ENCODE results near the gene AGFG1. TPM values are rescaled to one million over a fixed set of nuclear protein-coding genes. Genes with fewer than 3 reads are reported as not detected.

The AGFG1 gene
- total RNA-seq, 2 donors from 2014 or later, result 10.2 to 16.1 TPM

- TF ChIP-seq CTCF (IDR thresholded peaks at IDR 0.05) (no peak), POLR2A (IDR thresholded peaks at IDR 0.05) (no peak)
- H3K36me3 ChIP-seq (replicated peaks in 1 of 2; ENCODE audit: insufficient read depth in 1 of 2, low read depth in 2 of 2), result no peaks in the 10 kb centered on the region
- H3K9me3 ChIP-seq, result no peaks in the 10 kb centered on the region
- no peak for ATAC-seq
- no peaks in the 10 kb centered on the region for H3K27me3 ChIP-seq
- peaks cover 39% of the 10 kb centered on the region for H3K4me1 ChIP-seq
- no peak for DNase-seq
- no peak overlapping the region for H3K4me3 ChIP-seq
- intact Hi-C loops (cut with DNase I), result no loop called here
- no peak overlapping the region for H3K27ac ChIP-seq
- 70 to 80% methylated on average over 7 of the region's 7 CpGs for WGBS, 2 donors
Observed at GRCh38 chr2:227471412-227471811, 544 bp upstream of the AGFG1 start.

GRCh38 chr2:227472265-227473121, 537 bp downstream of the AGFG1 start:
- DNase-seq, result peak; percentile 29 to 45 (median 36)
- WGBS, 2 donors, result 0% methylated on average over 12 to 96 of the region's 106 CpGs
- Histone ChIP-seq H3K27me3 (no peaks in the 10 kb centered on the region), H3K4me3 (peak overlapping the region; percentile 96 to 99), H3K27ac (peak overlapping the region; percentile 78 to 91 (median 84)), H3K4me1 (peaks cover 32% of the 10 kb centered on the region), H3K36me3 (replicated peaks in 1 of 2; ENCODE audit: insufficient read depth in 1 of 2, low read depth in 2 of 2) (no peaks in the 10 kb centered on the region), H3K9me3 (no peaks in the 10 kb centered on the region)
- ATAC-seq, result peak; percentile 83
- intact Hi-C loops (cut with DNase I), result no loop called here
- TF ChIP-seq POLR2A (IDR thresholded peaks at IDR 0.05) (no peak), CTCF (IDR thresholded peaks at IDR 0.05) (no peak)

GRCh38 chr2:227473122-227473461, 1.1 kb downstream of the AGFG1 start:
- TF ChIP-seq CTCF (IDR thresholded peaks at IDR 0.05) (no peak), POLR2A (IDR thresholded peaks at IDR 0.05) (no peak)
- intact Hi-C loops (cut with DNase I), result no loop called here
- no peak for ATAC-seq

GRCh38 chr2:227473806-227474205, 1.9 kb downstream of the AGFG1 start:
- Histone ChIP-seq H3K4me1 (peaks cover 37% of the 10 kb centered on the region), H3K27me3 (no peaks in the 10 kb centered on the region), H3K9me3 (no peaks in the 10 kb centered on the region), H3K4me3 (no peak overlapping the region), H3K27ac (no peak overlapping the region), H3K36me3 (replicated peaks in 1 of 2; ENCODE audit: insufficient read depth in 1 of 2, low read depth in 2 of 2) (no peaks in the 10 kb centered on the region)
- intact Hi-C loops (cut with DNase I), result no loop called here
- DNase-seq (no peak), ATAC-seq (no peak)
- 8 to 16% methylated on average over 2 of the region's 2 CpGs for WGBS, 2 donors
- no peak for TF ChIP-seq CTCF (IDR thresholded peaks at IDR 0.05)
- no peak for TF ChIP-seq POLR2A (IDR thresholded peaks at IDR 0.05)

More at GRCh38 chr2:227473122-227473461, 1.1 kb downstream of the AGFG1 start:
- Histone ChIP-seq H3K4me3 (peak overlapping the region; percentile 96 to 99), H3K27me3 (no peaks in the 10 kb centered on the region), H3K36me3 (replicated peaks in 1 of 2; ENCODE audit: insufficient read depth in 1 of 2, low read depth in 2 of 2) (no peaks in the 10 kb centered on the region), H3K9me3 (no peaks in the 10 kb centered on the region), H3K27ac (peak overlapping the region; percentile 78 to 91 (median 84)), H3K4me1 (peaks cover 37% of the 10 kb centered on the region)
- WGBS, 2 donors, result 0 to 2% methylated on average over 9 of the region's 9 CpGs
- no peak for DNase-seq

GRCh38 chr2:227474410-227474809, 2.5 kb downstream of the AGFG1 start:
- Histone ChIP-seq H3K4me3 (no peak overlapping the region), H3K27me3 (no peaks in the 10 kb centered on the region), H3K36me3 (replicated peaks in 1 of 2; ENCODE audit: insufficient read depth in 1 of 2, low read depth in 2 of 2) (no peaks in the 10 kb centered on the region), H3K9me3 (no peaks in the 10 kb centered on the region), H3K4me1 (peaks cover 37% of the 10 kb centered on the region), H3K27ac (no peak overlapping the region)
- ATAC-seq, result no peak
- TF ChIP-seq POLR2A (IDR thresholded peaks at IDR 0.05) (no peak), CTCF (IDR thresholded peaks at IDR 0.05) (no peak)
- no peak for DNase-seq
- intact Hi-C loops (cut with DNase I), result no loop called here
- WGBS, 2 donors, result 21 to 38% methylated on average over 3 of the region's 3 CpGs

Data from body of pancreas (tissue), 4 donors.